Colon (tissue), 2 donors: Measurements from ENCODE around the gene AGO1.

Experiments
- FAIRE-seq: peaks from 2 replicates; lab custom pipeline; 2012; peaks lifted over from hg19 to GRCh38; lab: Jason Lieb, UNC
- donor health status: control.
- donor health status: control.

Gene AGO1

GRCh38 chr1:35980090-35980489, 97.1 kb downstream of the AGO1 start:
- FAIRE-seq: no peak
